Coronary artery (tissue), 2 donors: ENCODE results near the gene SLC35B2.

ENCODE experiments used
- DNase-seq: peaks from one replicate; pipeline ENCODE4 v3.0.0-alpha.2; 2017; ENCODE audit warnings: low spot score
- H3K27ac ChIP-seq, 2 donors: fragments of 200-600 bp; sonication (generic); one replicate each; pipeline ENCODE4 v1.5.1; 2016 to 2019
- H3K4me3 ChIP-seq: fragments of 200-600 bp; sonication (generic); 2 replicates; pipeline ENCODE4 v1.5.1; 2016; ENCODE audit warnings: mild to moderate bottlenecking, moderate library complexity
- TF ChIP-seq, protein P1 (sequence below): fragments of 200-600 bp; sonication (generic); IDR thresholded peaks from one replicate; pipeline ENCODE4 v1.5.1; 2019; ENCODE audit warnings: antibody characterized with exemption

Gene SLC35B2

DNA sequence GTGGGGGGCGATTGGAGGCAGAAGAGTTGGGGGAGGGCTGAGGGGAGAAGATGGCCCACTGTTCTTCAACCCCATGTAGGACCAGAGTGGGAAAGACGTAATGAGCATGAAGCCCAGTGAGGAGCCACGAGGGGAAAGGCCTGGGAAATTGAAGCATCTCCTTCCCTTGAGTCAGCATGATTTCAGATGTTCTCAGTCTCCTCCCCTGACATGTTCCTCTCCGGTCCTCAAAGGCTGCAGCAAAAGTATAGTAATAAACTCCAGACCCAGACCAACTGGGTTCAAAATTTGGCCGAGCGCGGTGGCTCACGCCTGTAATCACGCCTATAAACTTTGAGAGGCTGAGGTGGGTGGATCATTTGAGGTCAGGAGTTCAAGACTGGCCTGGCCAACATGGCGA lies 9.9 kb upstream of the SLC35B2 start:
- DNase-seq, result no peak
- Histone ChIP-seq H3K4me3 (no peak overlapping the region), H3K27ac (no peak overlapping the region)
- TF ChIP-seq, protein P1, sequence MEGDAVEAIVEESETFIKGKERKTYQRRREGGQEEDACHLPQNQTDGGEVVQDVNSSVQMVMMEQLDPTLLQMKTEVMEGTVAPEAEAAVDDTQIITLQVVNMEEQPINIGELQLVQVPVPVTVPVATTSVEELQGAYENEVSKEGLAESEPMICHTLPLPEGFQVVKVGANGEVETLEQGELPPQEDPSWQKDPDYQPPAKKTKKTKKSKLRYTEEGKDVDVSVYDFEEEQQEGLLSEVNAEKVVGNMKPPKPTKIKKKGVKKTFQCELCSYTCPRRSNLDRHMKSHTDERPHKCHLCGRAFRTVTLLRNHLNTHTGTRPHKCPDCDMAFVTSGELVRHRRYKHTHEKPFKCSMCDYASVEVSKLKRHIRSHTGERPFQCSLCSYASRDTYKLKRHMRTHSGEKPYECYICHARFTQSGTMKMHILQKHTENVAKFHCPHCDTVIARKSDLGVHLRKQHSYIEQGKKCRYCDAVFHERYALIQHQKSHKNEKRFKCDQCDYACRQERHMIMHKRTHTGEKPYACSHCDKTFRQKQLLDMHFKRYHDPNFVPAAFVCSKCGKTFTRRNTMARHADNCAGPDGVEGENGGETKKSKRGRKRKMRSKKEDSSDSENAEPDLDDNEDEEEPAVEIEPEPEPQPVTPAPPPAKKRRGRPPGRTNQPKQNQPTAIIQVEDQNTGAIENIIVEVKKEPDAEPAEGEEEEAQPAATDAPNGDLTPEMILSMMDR, result no peak

DNA sequence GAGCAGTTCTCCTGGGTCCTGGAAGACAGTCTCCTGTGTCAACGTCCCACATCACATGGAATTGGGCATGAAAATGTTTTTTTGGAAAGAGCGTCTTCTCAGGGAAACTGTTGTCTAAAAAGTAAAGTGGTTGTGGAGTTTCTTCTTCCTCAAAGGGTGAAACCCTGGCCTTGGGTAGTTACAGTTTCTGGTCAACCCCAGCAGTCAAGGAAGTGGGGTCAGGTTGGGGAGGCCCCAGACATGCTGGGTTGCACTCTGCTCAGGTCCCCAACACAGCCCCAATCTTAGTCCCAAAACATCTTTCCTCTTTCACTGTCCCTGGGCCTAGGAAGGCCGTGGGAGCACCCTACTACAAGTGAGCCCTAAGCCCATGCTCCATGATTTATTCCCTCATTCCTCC lies 9.0 kb upstream of the SLC35B2 start:
- TF ChIP-seq, protein P1, result no peak
- Histone ChIP-seq H3K4me3 (no peak overlapping the region), H3K27ac (no peak overlapping the region)
- DNase-seq, result no peak

DNA sequence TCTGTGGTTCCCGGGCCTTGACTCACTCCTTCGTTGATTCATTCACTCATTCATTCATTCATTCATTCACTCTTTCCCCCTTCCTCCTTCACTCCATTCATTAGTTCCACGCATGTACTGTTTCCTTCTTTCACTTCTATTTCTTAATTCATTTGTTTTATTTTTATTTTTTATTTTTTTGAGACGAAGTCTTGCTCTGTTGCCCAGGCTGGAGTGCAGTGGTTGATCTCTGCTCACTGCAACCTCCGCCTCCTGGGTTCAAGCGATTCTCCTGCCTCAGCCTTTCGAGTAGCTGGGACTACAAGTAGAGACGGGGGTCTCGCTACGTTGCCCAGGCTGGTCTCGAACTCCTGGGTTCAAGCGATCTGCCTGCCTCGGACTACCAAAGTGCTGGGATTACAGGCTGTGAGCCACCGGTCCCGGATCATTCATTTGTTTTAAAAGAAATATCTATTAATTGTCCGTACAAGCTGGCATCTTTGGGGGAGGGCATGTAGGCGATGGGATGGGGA lies 8.4 kb upstream of the SLC35B2 start:
- no peak for DNase-seq
- TF ChIP-seq, protein P1, result no peak
- H3K27ac ChIP-seq, result no peak overlapping the region
- H3K4me3 ChIP-seq, result peak overlapping the region; percentile 83

DNA sequence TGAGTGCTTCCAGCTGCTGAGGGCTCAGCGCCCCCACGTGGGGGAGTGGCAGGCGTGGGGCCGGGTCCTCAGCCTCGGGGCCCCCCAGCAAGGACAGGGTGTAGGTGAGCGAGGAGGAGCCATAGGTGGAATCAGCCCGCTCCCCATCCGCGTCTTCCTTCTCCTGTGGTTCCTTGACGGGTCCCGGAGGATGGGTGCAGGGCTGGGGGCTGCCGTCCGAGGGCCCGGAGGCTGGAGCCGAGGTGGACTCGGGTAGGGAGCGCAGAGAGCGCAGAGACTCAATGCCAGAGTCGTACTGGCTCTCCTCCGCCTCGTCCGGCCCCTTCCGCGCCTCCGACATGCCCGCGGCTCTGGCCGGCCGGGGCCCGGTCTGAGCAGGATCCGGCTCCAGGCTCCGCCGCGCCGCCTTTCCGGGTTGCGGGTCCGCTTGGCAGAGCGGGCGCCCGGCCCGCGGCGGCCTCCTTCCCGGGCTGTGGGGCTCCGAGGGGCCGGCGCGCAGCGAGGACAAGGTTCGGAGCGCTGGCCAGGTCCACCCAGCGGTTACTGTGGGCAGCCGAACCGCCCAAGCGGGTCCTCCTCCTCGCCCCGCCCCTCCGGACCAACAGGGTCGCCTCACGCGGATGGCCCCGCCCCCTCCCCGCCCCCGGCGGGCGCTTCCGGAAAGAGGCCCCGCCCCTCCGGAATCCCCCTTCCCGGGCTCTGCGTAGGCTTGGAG lies 7.8 kb upstream of the SLC35B2 start, which contains the start of gene NFKBIE:
Gene NFKBIE, minus strand, starts transcription at position 545 of the 715 bp plus-strand sequence. Its CDS starts 205 bp downstream, at position 340.
- TF ChIP-seq, protein P1, result no peak
- Histone ChIP-seq H3K4me3 (peak within 1 kb of the TSS; percentile 83), H3K27ac (peak within 1 kb of the TSS; percentile 69 to 86)
- DNase-seq, result peak; percentile 94

DNA sequence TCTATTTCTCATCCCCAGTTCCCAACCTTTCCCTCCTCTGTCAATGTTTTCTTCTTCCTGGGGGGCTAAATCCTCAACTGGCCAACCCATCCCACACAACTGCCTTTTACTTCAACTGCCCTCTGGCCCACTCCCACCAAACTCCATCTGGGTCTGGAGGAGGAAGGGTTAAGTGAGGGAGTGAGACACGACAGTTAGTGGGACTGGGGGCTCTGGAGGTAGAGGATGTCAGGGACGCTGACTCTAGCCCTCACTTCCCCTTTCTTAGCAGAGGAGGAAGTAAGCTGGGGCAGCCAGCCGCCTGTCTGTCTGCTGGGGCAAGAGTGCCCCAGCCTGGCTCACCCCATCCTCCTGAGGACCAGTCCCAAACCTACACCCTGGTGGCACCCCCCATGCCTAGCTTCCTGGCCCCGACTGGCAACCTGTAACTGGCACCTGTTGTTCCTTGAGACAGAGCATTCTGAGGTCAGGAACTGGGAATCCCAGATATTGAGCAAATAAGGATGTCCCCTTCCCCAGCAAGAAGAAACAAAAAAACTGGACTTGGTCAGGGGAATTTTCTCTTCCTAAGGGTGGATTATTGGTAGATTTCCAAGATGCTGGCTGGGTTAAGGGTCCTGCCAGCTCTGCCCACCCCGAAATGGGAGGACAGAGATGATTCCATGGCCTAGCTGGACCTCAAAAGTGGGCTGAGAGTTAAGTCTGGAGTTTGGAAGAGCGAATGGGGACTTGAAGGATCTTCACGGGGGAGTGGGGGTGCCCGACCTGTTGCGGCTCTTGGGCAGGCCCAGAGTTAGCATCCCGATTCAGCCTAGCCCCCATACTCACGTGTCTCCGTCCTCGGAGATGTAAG lies 7.1 kb upstream of the SLC35B2 start:
- H3K27ac ChIP-seq, result peak overlapping the region; percentile 69 to 86
- peak overlapping the region; percentile 83 for H3K4me3 ChIP-seq
- no peak for DNase-seq
- TF ChIP-seq, protein P1, result no peak

DNA sequence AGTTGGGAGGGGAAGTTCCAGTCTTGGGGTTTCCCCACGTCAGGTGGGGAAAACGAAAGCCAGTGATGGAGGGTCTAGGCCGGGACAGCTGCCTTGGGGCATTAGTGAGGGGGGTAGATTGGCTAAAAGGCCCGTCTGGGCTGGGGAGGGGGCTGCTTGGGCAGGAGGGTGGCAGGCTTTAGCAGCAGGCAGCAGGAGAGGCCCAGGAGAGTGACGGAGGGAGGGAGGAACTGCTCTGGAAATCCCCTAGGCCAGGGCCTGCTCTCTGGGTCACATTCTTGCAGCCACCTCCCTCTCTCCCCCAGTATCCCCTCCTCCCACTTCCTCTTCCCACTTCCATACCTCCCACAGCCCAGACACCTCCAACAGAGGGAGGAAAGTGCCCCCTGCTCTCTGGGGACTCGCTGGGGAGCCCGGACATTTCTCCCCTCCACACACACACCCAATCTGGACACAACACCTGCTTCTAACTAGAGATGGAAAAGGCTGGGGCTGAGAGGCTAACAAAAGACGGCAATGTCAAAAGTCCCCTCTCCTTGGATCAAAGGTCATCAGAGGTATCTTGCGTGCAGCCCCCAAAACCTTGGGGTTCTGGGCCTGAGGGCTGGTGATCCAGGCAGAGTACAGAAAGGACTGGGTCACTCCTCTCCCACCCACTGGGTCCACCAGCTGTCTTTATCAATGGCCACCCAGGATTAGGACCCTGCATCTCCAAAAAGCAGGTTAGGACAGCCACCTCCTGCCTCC lies 6.2 kb upstream of the SLC35B2 start:
- no peak for DNase-seq
- TF ChIP-seq, protein P1, result no peak
- Histone ChIP-seq H3K4me3 (peak overlapping the region; percentile 83), H3K27ac (peak overlapping the region in 1 of 2 donors; percentile 35)
